HepG2 (cell line): Measurements from ENCODE around the gene THADA. TPM values are rescaled to one million over a fixed set of nuclear protein-coding genes. Genes with fewer than 3 reads are reported as not detected.

Source experiments
- ATAC-seq: fragments of 200-7000 bp; cut with Tn5 transposase; 3 replicates; pipeline ENCODE4 v1.9.1; 2020; ENCODE audit warnings: mild to moderate bottlenecking, moderate library complexity
- BruUV-seq: library from RNA; stranded (reverse); fragments of 400-500 nt; replicated peaks from 2 replicates; lab custom pipeline; 2021; lab: Mats Ljungman, UMichigan
- CTCF ChIA-PET: fragments of 300-600 bp; formaldehyde crosslinking; extraction: SDS; loops from one replicate; lab custom pipeline; 2021; ENCODE audit warnings: low total read pairs, inconsistent platforms, low intra/inter-chr PET ratio; lab: Yijun Ruan, JAX
- POLR2A ChIA-PET: fragments of 350-600 bp; sonication (Branson Sonifier 250); formaldehyde crosslinking; loops from one replicate; lab custom pipeline; 2020; ENCODE audit warnings: antibody characterized with exemption, inconsistent platforms; lab: Yijun Ruan, JAX
- DNase-seq: peaks from one replicate; pipeline ENCODE4 v3.0.0-alpha.2; 2015; ENCODE audit warnings: low spot score
- FAIRE-seq: peaks from 3 replicates; lab custom pipeline; 2011; peaks lifted over from hg19 to GRCh38; lab: Jason Lieb, UNC
- H2AFZ ChIP-seq: one replicate; pipeline ENCODE4 v1.6.1; 2011; ENCODE audit warnings: low read length, inconsistent platforms
- H3K27ac ChIP-seq: fragments of 300-600 bp; 3 replicates; pipeline ENCODE4 v1.8.0; 2011; ENCODE audit warnings: mixed run types, mild to moderate bottlenecking, mixed read lengths, low read length, inconsistent platforms; ENCODE audit not compliant: insufficient read depth; ENCODE audit errors: extremely low read length
- H3K27me3 ChIP-seq, 2 experiments: fragments of 200-600 bp in 1 of 2; 2 replicates in 1 of 2; 3 replicates in 1 of 2; pipeline versions ENCODE4 v1.6.0 to v1.8.0; 2011; ENCODE audit warnings: low read length in 2 of 2, mild to moderate bottlenecking in 2 of 2, moderate library complexity in 2 of 2, inconsistent platforms in 1 of 2; ENCODE audit not compliant: insufficient read depth in 2 of 2, control insufficient read depth in 1 of 2
- H3K36me3 ChIP-seq, 2 experiments: fragments of 200-600 bp in 1 of 2; replicated peaks in 1 of 2; 2 replicates in 1 of 2; 3 replicates in 1 of 2; pipeline versions ENCODE4 v1.5.1 to v1.8.0; 2011; ENCODE audit warnings: low read length in 2 of 2, inconsistent platforms in 1 of 2; ENCODE audit not compliant: insufficient read depth in 2 of 2, control insufficient read depth in 1 of 2
- H3K4me1 ChIP-seq: 2 replicates; pipeline ENCODE4 v1.5.1; 2012; ENCODE audit warnings: low read length, inconsistent platforms; ENCODE audit not compliant: insufficient read depth
- H3K4me2 ChIP-seq: 2 replicates; pipeline ENCODE4 v1.6.0; 2011; ENCODE audit warnings: low read depth, low read length, inconsistent platforms
- H3K4me3 ChIP-seq, 3 experiments: fragments of 200-600 bp in 1 of 3; sonication (generic), shearing (Covaris generic) in 1 of 3; replicated peaks in 1 of 3; 2 replicates each; pipeline ENCODE4 v1.5.1; 2011 to 2016; ENCODE audit warnings: low read length in 3 of 3, inconsistent platforms in 2 of 3, low read depth in 2 of 3, mild to moderate bottlenecking in 2 of 3, control low read depth in 1 of 3, mixed read lengths in 1 of 3; ENCODE audit not compliant: insufficient read depth in 1 of 3
- H3K79me2 ChIP-seq: one replicate; pipeline ENCODE4 v1.6.1; 2011; ENCODE audit warnings: low read length, inconsistent platforms; ENCODE audit not compliant: insufficient read depth
- H3K9ac ChIP-seq: 2 replicates; pipeline ENCODE4 v1.6.0; 2011; ENCODE audit warnings: mild to moderate bottlenecking, low read depth, low read length, inconsistent platforms; ENCODE audit not compliant: insufficient read depth
- H3K9me3 ChIP-seq: 2 replicates; pipeline ENCODE4 v1.5.1; 2012; ENCODE audit warnings: mild to moderate bottlenecking, low read length
- H4K20me1 ChIP-seq: 2 replicates; pipeline ENCODE4 v1.6.0; 2011; ENCODE audit warnings: inconsistent platforms, mild to moderate bottlenecking, low read length, moderate library complexity; ENCODE audit not compliant: insufficient read depth
- ARNT2 ChIP-seq: sonication (generic); formaldehyde crosslinking; IDR thresholded peaks from 2 replicates; pipeline ENCODE4 v1.8.0; 2022; ENCODE audit warnings: mild to moderate bottlenecking, low read depth, missing genetic modification reagents, moderate library complexity
- CBFB ChIP-seq: sonication (generic); formaldehyde crosslinking; IDR thresholded peaks from 2 replicates; pipeline ENCODE4 v1.4.0; 2020; ENCODE audit warnings: missing genetic modification reagents
- CHD2 ChIP-seq: IDR thresholded peaks from 2 replicates; pipeline ENCODE4 v1.6.1; 2011; ENCODE audit warnings: low read depth, low read length, improper control_type of control experiment
- EHMT2 ChIP-seq: fragments of 200-600 bp; sonication (generic); IDR thresholded peaks from 2 replicates; pipeline ENCODE4 v1.7.0; 2017; ENCODE audit warnings: antibody characterized with exemption, low read depth, low read length, borderline replicate concordance
- ISX ChIP-seq: sonication (generic); formaldehyde crosslinking; conservative IDR thresholded peaks from 2 replicates; pipeline ENCODE4 v1.5.0; 2020; ENCODE audit warnings: missing genetic modification reagents
- KDM4B ChIP-seq: sonication (generic); formaldehyde crosslinking; IDR thresholded peaks from 2 replicates; pipeline ENCODE4 v1.4.0; 2020; ENCODE audit warnings: missing genetic modification reagents
- MBNL3 ChIP-seq: fragments of 250-450 bp; sonication (Bioruptor Pico); conservative IDR thresholded peaks from 2 replicates; pipeline ENCODE4 v1.8.0; 2022; ENCODE audit warnings: mild to moderate bottlenecking, inconsistent platforms
- MNT ChIP-seq: fragments of 450-650 bp; IDR thresholded peaks from 2 replicates; pipeline ENCODE4 v1.6.1; 2016
- MTF1 ChIP-seq: sonication (generic); formaldehyde crosslinking; IDR thresholded peaks from 2 replicates; pipeline ENCODE4 v1.5.0; 2020; ENCODE audit warnings: missing genetic modification reagents
- PCBP2 ChIP-seq: fragments of 200-400 bp; formaldehyde crosslinking; optimal IDR thresholded peaks from 2 replicates; pipeline ENCODE3; 2018; ENCODE audit warnings: low read length, low read depth; ENCODE audit not compliant: poor library complexity, severe bottlenecking
- RAD51 ChIP-seq: fragments of 450-650 bp; IDR thresholded peaks from 2 replicates; pipeline ENCODE4 v1.6.1; 2016; ENCODE audit warnings: borderline replicate concordance
- RBFOX2 ChIP-seq: fragments of 200-400 bp; formaldehyde crosslinking; IDR thresholded peaks from 2 replicates; pipeline ENCODE4 v1.6.1; 2017; ENCODE audit warnings: low read depth, mild to moderate bottlenecking, low read length
- SIX1 ChIP-seq: sonication (generic); formaldehyde crosslinking; IDR thresholded peaks from 2 replicates; pipeline ENCODE4 v1.4.0; 2020; ENCODE audit warnings: missing genetic modification reagents, borderline replicate concordance
- SYNCRIP ChIP-seq: fragments of 200-400 bp; formaldehyde crosslinking; IDR thresholded peaks from 2 replicates; pipeline ENCODE4 v1.6.1; 2018; ENCODE audit warnings: mild to moderate bottlenecking, low read depth, low read length; ENCODE audit not compliant: insufficient read depth
- TBP ChIP-seq: sonication (generic); formaldehyde crosslinking; IDR thresholded peaks from 2 replicates; pipeline ENCODE4 v1.5.0; 2020; ENCODE audit warnings: missing genetic modification reagents
- TBX2 ChIP-seq: sonication (generic); formaldehyde crosslinking; IDR thresholded peaks from 2 replicates; pipeline ENCODE4 v1.5.0; 2020; ENCODE audit warnings: missing genetic modification reagents, mild to moderate bottlenecking, borderline replicate concordance
- THAP11 ChIP-seq: IDR thresholded peaks from 2 replicates; pipeline ENCODE4 v1.6.1; 2016; ENCODE audit warnings: missing biosample characterization, missing genetic modification reagents
- ZNF264 ChIP-seq: sonication (generic); formaldehyde crosslinking; IDR thresholded peaks from 2 replicates; pipeline ENCODE4 v1.4.0; 2020; ENCODE audit warnings: missing genetic modification reagents
- ZNF274 ChIP-seq: sonication (generic); formaldehyde crosslinking; IDR thresholded peaks from 2 replicates; pipeline ENCODE4 v1.5.1; 2020; ENCODE audit warnings: mild to moderate bottlenecking, missing genetic modification reagents
- ZNF547 ChIP-seq: sonication (generic); formaldehyde crosslinking; IDR thresholded peaks from 2 replicates; pipeline ENCODE4 v1.5.1; 2020; ENCODE audit warnings: mild to moderate bottlenecking, missing genetic modification reagents
- WGBS: methylation state at CpG from one replicate; pipeline ENCODE4 v1.1.6; 2017; ENCODE audit warnings: low lambda C conversion rate; 5-methylcytosine and 5-hydroxymethylcytosine counted together
- in situ Hi-C: cut with HindIII; loops from 2 replicates; pipeline ENCODE4 v1.10.0; 2017; ENCODE audit warnings: low pct_unique_long_range_greater_than_20kb; ENCODE audit not compliant: extremely low pct_ligation_motif_present
- intact Hi-C: fragments of 100-400 bp; cut with micrococcal nuclease; formaldehyde crosslinking; loops from one replicate; pipeline ENCODE4 v1.10.0; 2022; ENCODE audit not compliant: unreplicated experiment
- polyA plus RNA-seq, 8 experiments: library from polyadenylated mRNA; depleted of rRNA in 3 of 8; stranded (reverse) in 7 of 8; unstranded in 1 of 8; fragments of >200 nt; fragmentation: Illumina TruSeq in 4 of 8; extraction: Trizol in 4 of 8; gene quantifications; 2 replicates each; pipeline versions ENCODE4 v1.2.1 to v1.2.3, GENCODE V29; 2011 to 2016; ENCODE audit warnings: low read depth in 4 of 8, missing spikeins in 1 of 8, mixed read lengths in 1 of 8; ENCODE audit not compliant: insufficient read depth in 1 of 8
- total RNA-seq, 5 experiments: library from RNA; depleted of rRNA; stranded (reverse); fragments of >200 nt; fragmentation: Illumina TruSeq; extraction: Trizol; gene quantifications; 2 replicates each; pipeline ENCODE4 v1.2.3, GENCODE V29; 2016; ENCODE audit warnings: low read depth in 1 of 5
- TF ChIP-seq, protein P1 (sequence below): sonication (generic); formaldehyde crosslinking; IDR thresholded peaks from 2 replicates; pipeline ENCODE4 v1.8.1; 2023; ENCODE audit warnings: mild to moderate bottlenecking, moderate library complexity, missing genetic modification reagents

The THADA gene
- total and polyA plus RNA-seq, 2 of the 13 experiments (the other 11 are each of a cell fraction or from before 2014, with no cell fraction given) = 12.7 to 21.7 TPM

DNA sequence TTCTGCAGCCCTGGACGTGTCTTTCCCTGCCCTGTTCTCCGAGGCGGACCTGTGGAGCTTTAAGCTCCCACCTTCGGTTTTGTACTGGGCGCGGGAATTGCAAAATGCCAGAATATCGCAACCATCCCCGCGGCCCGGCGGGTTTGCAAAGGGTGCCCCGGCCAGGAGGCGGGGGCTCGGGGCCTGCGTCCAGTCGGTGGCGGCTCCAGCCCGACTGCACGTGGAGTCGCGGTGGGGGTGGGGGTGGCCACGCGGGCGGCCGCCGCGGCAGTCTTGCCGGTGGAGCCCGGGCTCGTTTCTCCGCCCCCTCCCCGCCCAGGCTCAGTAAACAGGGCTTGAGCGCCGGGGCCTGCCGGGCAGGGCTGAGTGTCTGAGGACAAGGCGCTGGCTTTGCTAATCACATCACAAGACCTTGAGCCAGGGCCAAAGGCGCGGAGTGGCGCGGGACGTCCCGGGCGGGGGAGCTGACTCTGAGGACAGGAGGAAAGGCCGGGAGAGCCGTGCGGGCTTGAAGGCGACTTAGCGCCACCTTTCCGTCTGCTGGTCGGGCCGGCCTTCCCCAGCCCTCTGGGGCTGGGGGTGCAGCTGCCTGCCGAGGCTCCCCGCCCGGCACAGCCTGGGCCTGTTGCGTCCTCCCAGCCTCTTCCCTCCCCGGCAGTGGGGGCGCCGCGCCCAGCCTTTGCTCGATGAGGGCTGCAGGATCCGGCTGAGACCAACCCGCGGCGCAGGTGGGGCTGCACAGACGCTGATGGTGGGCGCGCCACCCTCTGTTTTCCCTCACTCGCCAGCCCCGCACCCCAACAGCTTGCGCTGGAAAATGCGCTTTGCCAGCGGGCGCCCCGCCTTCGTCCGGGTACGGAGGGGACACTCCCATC, 368.6 kb downstream of the THADA start:
- peak; percentile 72 for ATAC-seq
- peaks cover 54% of the 10 kb centered on the region for H3K4me1 ChIP-seq
- H3K4me3 ChIP-seq = peak overlapping the region; percentile 64 to 89 (median 79)
- WGBS = under 1% methylated on average over 42 of the region's 77 CpGs
- peak overlapping the region; percentile 96 for H3K9ac ChIP-seq
- peaks cover 37% of the 10 kb centered on the region for H4K20me1 ChIP-seq
- peak overlapping the region; percentile 95 for H3K27ac ChIP-seq
- ChIA-PET POLR2A (interaction anchor here (0.7 to 13.7 kb wide), 81 partner anchors 8 to 435 kb away, joined by 3 to 324 read pairs (median 6); partner anchors contain the start of gene HAAO), CTCF (interaction anchor here (1.2 to 4.9 kb wide), 4 partner anchors 65 to 100 kb away, joined by 3 to 34 read pairs (median 5); no protein-coding TSS in a partner anchor)
- no peak overlapping the region for H2AFZ ChIP-seq
- H3K79me2 ChIP-seq = peaks cover 42% of the 10 kb centered on the region
- in situ Hi-C loops (loop anchor here (5.0 to 10.0 kb wide), 6 partner anchors 62 to 400 kb away; no protein-coding TSS in a partner anchor), intact Hi-C loops (loop anchor here (1.0 to 5.0 kb wide), 5 partner anchors 96 to 316 kb away; no protein-coding TSS in a partner anchor)
- peak overlapping the region; percentile 91 for H3K4me2 ChIP-seq
- H3K9me3 ChIP-seq = no peaks in the 10 kb centered on the region
- H3K36me3 ChIP-seq = peaks cover 3 to 21% of the 10 kb centered on the region in 2 experiments
- BruUV-seq = TSS peak; percentile 65
- peak; percentile 93 for DNase-seq
- H3K27me3 ChIP-seq = no peaks in the 10 kb centered on the region
- no peak for FAIRE-seq
- no peak for TF ChIP-seq EHMT2
- no peak for TF ChIP-seq ZNF547
- TF ChIP-seq ZNF274 (CRISPR knock-in tag) = no peak; the same call in 1 of the 2 replicates
- TF ChIP-seq, protein P1, sequence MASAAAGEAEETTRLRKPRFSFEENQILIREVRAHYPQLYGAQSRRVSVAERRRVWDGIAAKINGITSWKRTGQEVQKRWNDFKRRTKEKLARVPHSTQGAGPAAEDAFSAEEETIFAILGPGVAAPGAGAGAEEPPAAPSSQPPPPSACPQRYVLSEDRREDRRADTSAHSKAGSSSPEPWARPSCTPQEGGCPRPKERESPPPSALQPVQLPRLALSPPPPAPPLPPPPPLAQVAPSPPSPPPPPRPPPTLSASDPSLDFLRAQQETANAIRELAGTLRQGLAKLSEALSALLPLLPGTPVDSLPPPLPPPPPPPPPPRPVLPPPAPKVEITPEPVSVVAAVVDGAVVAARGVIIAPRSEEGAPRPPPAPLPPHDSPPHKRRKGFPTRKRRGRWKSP (CRISPR knock-in tag) = peak; percentile 89
- no peak; the same call in 1 of the 2 replicates for TF ChIP-seq SIX1
- no peak for TF ChIP-seq PCBP2
- peak; percentile 97 for TF ChIP-seq RBFOX2
- peak; percentile 63; the same call in 1 of the 2 replicates for TF ChIP-seq MTF1 (CRISPR knock-in tag)
- 0 out of 2 replicates have a peak, but pooled peaks have one; percentile 59 for TF ChIP-seq ISX
- peak; percentile 55 for TF ChIP-seq THAP11 (CRISPR knock-in tag)
- TF ChIP-seq ZNF264 (CRISPR knock-in tag) = no peak; the same call in 1 of the 2 replicates
- TF ChIP-seq ARNT2 = peak; percentile 87
- peak; percentile 64 for TF ChIP-seq KDM4B (CRISPR knock-in tag)
- TF ChIP-seq RAD51 = no peak
- TF ChIP-seq CBFB = no peak
- TF ChIP-seq MBNL3 (CRISPR knock-in tag) = no peak
- peak; percentile 88 for TF ChIP-seq TBX2 (CRISPR knock-in tag)
- TF ChIP-seq SYNCRIP = no peak
- TF ChIP-seq CHD2 = no peak; the same call in 1 of the 2 replicates
- TF ChIP-seq MNT = peak; percentile 85
- TF ChIP-seq TBP (CRISPR knock-in tag) = 0 out of 2 replicates have a peak, but pooled peaks have one; percentile 51
